Esophagus squamous epithelium (tissue), 5 donors: Measurements from ENCODE around the gene SHANK3. TPM values are rescaled to one million over a fixed set of nuclear protein-coding genes. Genes with fewer than 3 reads are reported as not detected.

Source experiments
- DNase-seq: peaks from one replicate; lab custom pipeline; 2025; lab: John Stamatoyannopoulos, UW
- H3K27ac ChIP-seq, 4 donors: fragments of 200-600 bp; sonication (generic); one replicate each; pipeline ENCODE4 v1.5.1; 2016 to 2019; ENCODE audit warnings: mild to moderate bottlenecking in 1 of 4
- H3K27me3 ChIP-seq, 4 donors: fragments of 200-600 bp; sonication (generic); 1 replicate in 3 of 4; 2 replicates in 1 of 4; pipeline versions ENCODE4 v1.5.1 to v1.6.0; 2017 to 2021; ENCODE audit warnings: antibody characterized with exemption in 1 of 4
- H3K36me3 ChIP-seq, 3 donors: fragments of 200-600 bp; sonication (generic); one replicate each; pipeline ENCODE4 v1.5.1; 2016 to 2019
- H3K4me1 ChIP-seq, 3 donors: fragments of 200-600 bp; sonication (generic); one replicate each; pipeline ENCODE4 v1.5.1; 2017 to 2019
- H3K4me3 ChIP-seq, 4 donors: fragments of 200-600 bp; sonication (generic); 1 replicate in 3 of 4; 2 replicates in 1 of 4; pipeline ENCODE4 v1.5.1; 2016 to 2019; ENCODE audit warnings: mild to moderate bottlenecking in 2 of 4, moderate library complexity in 1 of 4
- H3K9me3 ChIP-seq, 3 donors: fragments of 200-600 bp; sonication (generic); one replicate each; pipeline ENCODE4 v1.5.1; 2016 to 2019
- CTCF ChIP-seq, 6 experiments: fragments of 450-650 bp in 4 of 6; fragments of 200-600 bp in 2 of 6; sonication (generic) in 2 of 6; IDR thresholded peaks; one replicate each; pipeline ENCODE4 v1.5.1; 2016 to 2019; ENCODE audit warnings: antibody characterized with exemption in 6 of 6, mild to moderate bottlenecking in 4 of 6, moderate library complexity in 4 of 6
- POLR2A ChIP-seq, 4 donors: fragments of 450-650 bp; IDR thresholded peaks; one replicate each; pipeline ENCODE4 v1.6.1; 2017; ENCODE audit warnings: antibody characterized with exemption in 4 of 4, mild to moderate bottlenecking in 4 of 4, moderate library complexity in 3 of 4
- WGBS, 2 donors: methylation state at CpG; one replicate each; pipeline ENCODE4 v1.1.5; 2018; 5-methylcytosine and 5-hydroxymethylcytosine counted together
- intact Hi-C: fragments of 100-400 bp; cut with DNase I; formaldehyde crosslinking; loops from one replicate; pipeline ENCODE4 v1.15.0; 2022
- total RNA-seq, 4 donors: library from RNA; depleted of rRNA; stranded (reverse); fragments of >200 nt; gene quantifications; one replicate each; pipeline ENCODE4 v1.1.0, GENCODE V29; 2016
- donor health status: DM: yes; HTN: yes; CAD: no.

Gene SHANK3
- total RNA-seq, 4 donors from 2014 or later = 3.7 to 5.9 (median 4.5) TPM

- DNase-seq = no peak
- Histone ChIP-seq H3K4me3 (no peak overlapping the region), H3K4me1 (peaks cover 25 to 51% (median 25%) of the 10 kb centered on the region in 3 donors), H3K27me3 (no peaks in the 10 kb centered on the region), H3K9me3 (no peaks in the 10 kb centered on the region), H3K36me3 (peaks cover 0 to 39% (median 0%) of the 10 kb centered on the region in 3 donors), H3K27ac (no peak overlapping the region)
- WGBS, 2 donors = 75 to 85% methylated on average over 10 of the region's 15 CpGs
- TF ChIP-seq POLR2A (IDR thresholded peaks at IDR 0.05) (no peak), CTCF (IDR thresholded peaks at IDR 0.05) (no peak)
- intact Hi-C loops = no loop called here
Observed at GRCh38 chr22:50699756-50700386, 27.2 kb downstream of the SHANK3 start.

GRCh38 chr22:50700387-50701075 lies 27.9 kb downstream of the SHANK3 start:
- H3K27me3 ChIP-seq = no peaks in the 10 kb centered on the region
- WGBS, 2 donors = 73 to 80% methylated on average over 14 to 15 of the region's 19 CpGs
- peaks cover 21 to 45% (median 24%) of the 10 kb centered on the region in 3 donors for H3K4me1 ChIP-seq
- no peaks in the 10 kb centered on the region for H3K9me3 ChIP-seq
- TF ChIP-seq POLR2A (IDR thresholded peaks at IDR 0.05) (no peak), CTCF (IDR thresholded peaks at IDR 0.05) (no peak)
- no peak overlapping the region for H3K4me3 ChIP-seq
- DNase-seq = no peak
- H3K27ac ChIP-seq = no peak overlapping the region
- intact Hi-C loops = no loop called here
- peaks cover 0 to 46% (median 0%) of the 10 kb centered on the region in 3 donors for H3K36me3 ChIP-seq

GRCh38 chr22:50701076-50701419 lies 28.4 kb downstream of the SHANK3 start:
- Histone ChIP-seq H3K4me3 (no peak overlapping the region), H3K9me3 (no peaks in the 10 kb centered on the region), H3K27ac (no peak overlapping the region), H3K36me3 (peaks cover 0 to 51% (median 0%) of the 10 kb centered on the region in 3 donors), H3K4me1 (peaks cover 19 to 39% (median 21%) of the 10 kb centered on the region in 3 donors), H3K27me3 (no peaks in the 10 kb centered on the region)
- 71 to 92% methylated on average over 5 to 6 of the region's 7 CpGs for WGBS, 2 donors
- TF ChIP-seq CTCF (IDR thresholded peaks at IDR 0.05) (no peak), POLR2A (IDR thresholded peaks at IDR 0.05) (no peak)
- no peak for DNase-seq
- intact Hi-C loops = no loop called here

DNA sequence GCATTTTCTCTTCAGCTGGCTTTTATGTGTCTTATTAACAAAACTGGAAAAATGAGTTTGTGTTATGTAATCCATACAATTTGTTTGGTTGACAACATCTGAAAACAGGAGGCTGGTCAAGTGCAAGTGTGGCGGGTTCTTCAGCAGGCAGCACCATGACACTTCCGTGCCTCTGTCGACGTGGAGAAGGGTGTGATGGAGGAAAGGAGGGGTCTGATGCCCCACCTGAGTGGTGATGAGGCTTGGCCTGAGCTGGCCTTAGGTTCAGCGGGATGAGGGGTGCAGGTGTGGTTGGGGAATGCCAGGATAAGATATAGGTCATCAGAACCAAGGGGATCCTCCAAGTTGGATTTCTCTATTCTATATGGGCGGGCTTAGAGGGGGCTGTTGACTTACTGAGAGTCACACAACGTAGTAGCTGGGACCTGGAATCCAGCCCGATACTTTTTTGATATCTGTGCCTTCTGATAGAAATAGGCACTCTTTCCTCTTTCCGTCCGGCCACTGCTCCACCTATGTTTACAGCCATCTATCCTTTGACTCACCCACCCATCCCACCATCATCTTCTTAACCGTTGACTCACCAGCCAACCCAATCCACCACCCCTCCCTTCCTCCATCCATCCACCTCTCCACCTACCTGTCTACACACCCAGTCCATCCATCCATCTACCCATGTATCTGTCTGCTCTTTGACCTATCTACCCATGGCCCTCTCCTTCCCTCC lies 29.0 kb downstream of the SHANK3 start:
- Histone ChIP-seq H3K4me3 (no peak overlapping the region), H3K36me3 (peaks cover 0 to 56% (median 0%) of the 10 kb centered on the region in 3 donors), H3K27ac (no peak overlapping the region), H3K4me1 (peaks cover 14 to 34% (median 18%) of the 10 kb centered on the region in 3 donors), H3K9me3 (no peaks in the 10 kb centered on the region), H3K27me3 (no peaks in the 10 kb centered on the region)
- DNase-seq = no peak
- WGBS, 2 donors = 75 to 84% methylated on average over 10 to 11 of the region's 11 CpGs
- intact Hi-C loops = no loop called here
- TF ChIP-seq POLR2A (IDR thresholded peaks at IDR 0.05) (no peak), CTCF (IDR thresholded peaks at IDR 0.05) (no peak)

GRCh38 chr22:50702261-50702671 lies 29.6 kb downstream of the SHANK3 start:
- 43 to 76% methylated on average over 7 of the region's 7 CpGs for whole genome bisulfite sequencing, 2 donors

More at GRCh38 chr22:50702261-50702671, 29.6 kb downstream of the SHANK3 start:
- H3K9me3 ChIP-seq = no peaks in the 10 kb centered on the region
- H3K27me3 ChIP-seq = no peaks in the 10 kb centered on the region
- no peak for TF ChIP-seq CTCF (IDR thresholded peaks at IDR 0.05)
- TF ChIP-seq POLR2A (IDR thresholded peaks at IDR 0.05) = no peak
- H3K36me3 ChIP-seq = peaks cover 0 to 57% (median 0%) of the 10 kb centered on the region in 3 donors
- intact Hi-C loops = no loop called here
- H3K4me3 ChIP-seq = no peak overlapping the region
- peaks cover 9 to 27% (median 12%) of the 10 kb centered on the region in 3 donors for H3K4me1 ChIP-seq
- no peak overlapping the region for H3K27ac ChIP-seq
- no peak for DNase-seq
